ENCODE results near the gene SLC35D3. TPM values are rescaled to one million over a fixed set of nuclear protein-coding genes. Genes with fewer than 3 reads are reported as not detected.

SLC35D3 gene
- polyA plus RNA-seq, 3 donors, result not detected

GRCh38 chr6:136962661-136963060 lies 40.6 kb downstream of the SLC35D3 start:
- no peak for DNase-seq
- Histone ChIP-seq H3K27me3 (ENCODE audit: control insufficient read depth in 2 of 2, insufficient read depth in 2 of 2, low read length in 2 of 2) (peaks cover 0 to 3% of the 10 kb centered on the region in 2 donors), H3K4me2 (replicated peaks; ENCODE audit: extremely low read depth, low read length, poor library complexity, severe bottlenecking) (no peak overlapping the region), H3K79me2 (ENCODE audit: insufficient read depth, low read length) (no peaks in the 10 kb centered on the region), H4K20me1 (ENCODE audit: insufficient read depth, low read length) (no peaks in the 10 kb centered on the region), H2AFZ (ENCODE audit: insufficient read depth, low read depth, low read length, poor library complexity, severe bottlenecking) (no peak overlapping the region), H3K4me3 (replicated peaks in 1 of 3; ENCODE audit: low read depth in 2 of 3, low read length in 3 of 3) (no peak overlapping the region), H3K4me1 (ENCODE audit: control insufficient read depth in 1 of 2, insufficient read depth in 2 of 2, low read length in 2 of 2) (no peaks in the 10 kb centered on the region), H3K36me3 (replicated peaks in 1 of 2; ENCODE audit: control insufficient read depth in 1 of 2, insufficient read depth in 2 of 2, low read length in 2 of 2) (no peaks in the 10 kb centered on the region), H3K27ac (ENCODE audit: low read depth in 1 of 2, low read length in 2 of 2) (no peak overlapping the region), H3K9ac (ENCODE audit: insufficient read depth, low read length, poor library complexity, severe bottlenecking) (no peak overlapping the region), H3K9me3 (replicated peaks in 1 of 2; ENCODE audit: control insufficient read depth in 1 of 2, insufficient read depth in 1 of 2, low read length in 2 of 2) (no peaks in the 10 kb centered on the region)
- no peak for TF ChIP-seq CTCF (IDR thresholded peaks at IDR 0.05)
- Mint-ChIP-seq H3K36me3 (no peaks in the 10 kb centered on the region), H3K4me1 (no peaks in the 10 kb centered on the region), H3K9me3 (peaks cover 0 to 2% (median 0%) of the 10 kb centered on the region in 7 donors), H3K27me3 (ENCODE audit: low read depth in 3 of 3) (peaks cover 9 to 38% (median 14%) of the 10 kb centered on the region in 3 donors), H3K4me3 (no peak overlapping the region), H3K27ac (no peak overlapping the region)
- intact Hi-C loops (cut with micrococcal nuclease), result no loop called here
- no CpG with 5 or more reads among the region's 4 CpGs for WGBS (ENCODE audit: insufficient coverage)

GRCh38 chr6:136963259-136963658 lies 41.2 kb downstream of the SLC35D3 start:
- DNase-seq, result no peak
- H3K79me2 ChIP-seq (ENCODE audit: insufficient read depth, low read length), result no peaks in the 10 kb centered on the region
- H3K36me3 ChIP-seq (replicated peaks in 1 of 2; ENCODE audit: control insufficient read depth in 1 of 2, insufficient read depth in 2 of 2, low read length in 2 of 2), result no peaks in the 10 kb centered on the region
- peaks cover 4 to 34% (median 14%) of the 10 kb centered on the region in 3 donors for H3K27me3 Mint-ChIP-seq (ENCODE audit: low read depth in 3 of 3)
- H3K27ac ChIP-seq (ENCODE audit: low read depth in 1 of 2, low read length in 2 of 2), result no peak overlapping the region
- H3K27me3 ChIP-seq (ENCODE audit: control insufficient read depth in 2 of 2, insufficient read depth in 2 of 2, low read length in 2 of 2), result peaks cover 0 to 5% of the 10 kb centered on the region in 2 donors
- no peak overlapping the region for H3K4me3 Mint-ChIP-seq
- intact Hi-C loops (cut with micrococcal nuclease), result no loop called here
- H4K20me1 ChIP-seq (ENCODE audit: insufficient read depth, low read length), result no peaks in the 10 kb centered on the region
- no peaks in the 10 kb centered on the region for H3K4me1 ChIP-seq (ENCODE audit: control insufficient read depth in 1 of 2, insufficient read depth in 2 of 2, low read length in 2 of 2)
- no peak overlapping the region for H3K4me3 ChIP-seq (replicated peaks in 1 of 3; ENCODE audit: low read depth in 2 of 3, low read length in 3 of 3)
- peaks cover 0 to under 1% (median 0%) of the 10 kb centered on the region in 7 donors for H3K9me3 Mint-ChIP-seq
- H3K9ac ChIP-seq (ENCODE audit: insufficient read depth, low read length, poor library complexity, severe bottlenecking), result no peak overlapping the region
- H3K4me2 ChIP-seq (replicated peaks; ENCODE audit: extremely low read depth, low read length, poor library complexity, severe bottlenecking), result no peak overlapping the region
- H3K36me3 Mint-ChIP-seq, result no peaks in the 10 kb centered on the region
- H2AFZ ChIP-seq (ENCODE audit: insufficient read depth, low read depth, low read length, poor library complexity, severe bottlenecking), result no peak overlapping the region
- TF ChIP-seq CTCF (IDR thresholded peaks at IDR 0.05), result no peak
- H3K27ac Mint-ChIP-seq, result no peak overlapping the region
- 80% methylated on average over 1 of the region's 2 CpGs for WGBS (ENCODE audit: insufficient coverage)
- peaks cover 3% of the 10 kb centered on the region for H3K4me1 Mint-ChIP-seq
- H3K9me3 ChIP-seq (replicated peaks in 1 of 2; ENCODE audit: control insufficient read depth in 1 of 2, insufficient read depth in 1 of 2, low read length in 2 of 2), result no peaks in the 10 kb centered on the region
